GM12878 (cell line): Measurements from ENCODE around the gene SENP7. TPM values are rescaled to one million over a fixed set of nuclear protein-coding genes. Genes with fewer than 3 reads are reported as not detected.

Experiments used
- ATAC-seq: fragments of 200-7000 bp; cut with Tn5 transposase; 3 replicates; pipeline ENCODE4 v1.9.1; 2020; ENCODE audit warnings: mild to moderate bottlenecking, moderate library complexity
- BruUV-seq: library from RNA; stranded (reverse); fragments of 400-500 nt; replicated peaks from 2 replicates; lab custom pipeline; 2021; lab: Mats Ljungman, UMichigan
- CTCF ChIA-PET: fragments of 300-600 bp; sonication (Branson Sonifier 250); formaldehyde crosslinking; extraction: SDS; loops from one replicate; lab custom pipeline; 2021; ENCODE audit warnings: inconsistent platforms; lab: Yijun Ruan, JAX
- POLR2A ChIA-PET: fragments of 350-600 bp; formaldehyde crosslinking; extraction: SDS; loops from one replicate; lab custom pipeline; 2021; ENCODE audit warnings: inconsistent platforms; lab: Charles Lee
- RAD21 ChIA-PET: fragments of 300-600 bp; sonication (Branson Sonifier 250); formaldehyde crosslinking; loops from one replicate; lab custom pipeline; 2023; ENCODE audit warnings: antibody characterized with exemption; ENCODE audit not compliant: unreplicated experiment; lab: Charles Lee
- SMC1A ChIA-PET: fragments of 300-600 bp; sonication (Branson Sonifier 250); formaldehyde crosslinking; loops from one replicate; lab custom pipeline; 2023; ENCODE audit not compliant: unreplicated experiment, uncharacterized antibody; lab: Charles Lee
- DNase-seq: peaks from one replicate; pipeline ENCODE4 v3.0.0-alpha.2; 2011; ENCODE audit warnings: low read depth, low spot score
- FAIRE-seq: peaks from 3 replicates; lab custom pipeline; 2011; peaks lifted over from hg19 to GRCh38; lab: Jason Lieb, UNC
- H2AFZ ChIP-seq: 2 replicates; pipeline ENCODE4 v1.6.0; 2011; ENCODE audit warnings: low read depth, low read length, control low read depth; ENCODE audit not compliant: control insufficient read depth
- H3K27ac ChIP-seq: 2 replicates; pipeline ENCODE4 v1.5.1; 2011; ENCODE audit warnings: control low read depth; ENCODE audit not compliant: control insufficient read depth, insufficient read depth
- H3K27me3 ChIP-seq, 2 experiments: replicated peaks in 1 of 2; 2 replicates each; pipeline versions ENCODE4 v1.6.0 to v1.6.1; 2011; ENCODE audit warnings: low read length in 1 of 2; ENCODE audit not compliant: control insufficient read depth in 2 of 2, insufficient read depth in 2 of 2
- H3K36me3 ChIP-seq, 2 experiments: 2 replicates each; pipeline ENCODE4 v1.5.1; 2011; ENCODE audit warnings: low read length in 1 of 2; ENCODE audit not compliant: control insufficient read depth in 2 of 2, insufficient read depth in 2 of 2
- H3K4me1 ChIP-seq: 2 replicates; pipeline ENCODE4 v1.6.1; 2011; ENCODE audit warnings: mild to moderate bottlenecking, low read length, moderate library complexity, mixed read lengths; ENCODE audit not compliant: control insufficient read depth, insufficient read depth
- H3K4me2 ChIP-seq: 2 replicates; pipeline ENCODE4 v1.6.0; 2011; ENCODE audit warnings: control low read depth; ENCODE audit not compliant: control insufficient read depth, insufficient read depth
- H3K4me3 ChIP-seq: fragments of 200-600 bp; sonication (generic); 2 replicates; pipeline ENCODE4 v1.5.1; 2016
- H3K79me2 ChIP-seq: 2 replicates; pipeline ENCODE4 v1.6.0; 2011; ENCODE audit warnings: low read length; ENCODE audit not compliant: control insufficient read depth, insufficient read depth
- H3K9ac ChIP-seq: 2 replicates; pipeline ENCODE4 v1.8.0; 2011; ENCODE audit warnings: low read length, control low read depth, mixed read lengths; ENCODE audit not compliant: control insufficient read depth, insufficient read depth
- H3K9me3 ChIP-seq: replicated peaks from 3 replicates; pipeline ENCODE4 v1.5.1; 2011; ENCODE audit warnings: mild to moderate bottlenecking, low read length; ENCODE audit not compliant: control insufficient read depth, insufficient read depth
- H4K20me1 ChIP-seq: 2 replicates; pipeline ENCODE4 v1.6.0; 2011; ENCODE audit not compliant: control insufficient read depth, insufficient read depth
- ATF3 ChIP-seq: IDR thresholded peaks from 2 replicates; pipeline ENCODE4 v1.6.1; 2011; ENCODE audit warnings: low read depth, mild to moderate bottlenecking, low read length, moderate library complexity, borderline replicate concordance; ENCODE audit errors: extremely low read depth
- CEBPZ ChIP-seq: fragments of 150-350 bp; IDR thresholded peaks from 2 replicates; pipeline ENCODE4 v1.6.1; 2016; ENCODE audit warnings: low read depth, low read length
- CHD1 ChIP-seq: IDR thresholded peaks from 2 replicates; pipeline ENCODE4 v1.6.1; 2012; ENCODE audit warnings: low read depth, low read length, improper control_type of control experiment
- EP300 ChIP-seq, 2 experiments: fragments of 150-350 bp in 1 of 2; IDR thresholded peaks; 2 replicates each; pipeline ENCODE4 v1.6.1; 2011 to 2012; ENCODE audit warnings: low read depth in 2 of 2, low read length in 2 of 2, borderline replicate concordance in 1 of 2, improper control_type of control experiment in 1 of 2, inconsistent platforms in 1 of 2; ENCODE audit not compliant: control insufficient read depth in 1 of 2
- GABPA ChIP-seq: IDR thresholded peaks from 2 replicates; pipeline ENCODE4 v1.6.1; 2014; ENCODE audit warnings: antibody characterized with exemption, low read depth, mild to moderate bottlenecking, inconsistent platforms
- MLLT1 ChIP-seq: fragments of 450-650 bp; IDR thresholded peaks from 2 replicates; pipeline ENCODE4 v1.6.1; 2016; ENCODE audit warnings: mild to moderate bottlenecking
- MTA2 ChIP-seq: fragments of 450-650 bp; IDR thresholded peaks from 2 replicates; pipeline ENCODE4 v1.6.1; 2016; ENCODE audit warnings: low read depth, mild to moderate bottlenecking, moderate library complexity
- MYB ChIP-seq: fragments of 150-350 bp; IDR thresholded peaks from 2 replicates; pipeline ENCODE4 v1.6.1; 2014; ENCODE audit warnings: mild to moderate bottlenecking, low read depth, low read length, borderline replicate concordance
- NFIC ChIP-seq: IDR thresholded peaks from 2 replicates; pipeline ENCODE4 v1.6.1; 2012; ENCODE audit warnings: low read depth, mild to moderate bottlenecking, inconsistent platforms, low read length, moderate library complexity
- NFYB ChIP-seq: IDR thresholded peaks from 2 replicates; pipeline ENCODE4 v1.6.1; 2011; ENCODE audit warnings: low read depth, mild to moderate bottlenecking, low read length, improper control_type of control experiment, moderate library complexity; ENCODE audit not compliant: insufficient read depth
- PKNOX1 ChIP-seq: fragments of 450-650 bp; IDR thresholded peaks from 2 replicates; pipeline ENCODE4 v1.6.1; 2016; ENCODE audit warnings: mild to moderate bottlenecking
- POLR2A ChIP-seq: IDR thresholded peaks from 2 replicates; pipeline ENCODE4 v1.6.1; 2011; ENCODE audit warnings: low read depth, mild to moderate bottlenecking, low read length
- RAD51 ChIP-seq: fragments of 450-650 bp; IDR thresholded peaks from 2 replicates; pipeline ENCODE4 v1.6.1; 2016; ENCODE audit warnings: moderate library complexity, mild to moderate bottlenecking, inconsistent platforms
- RBBP5 ChIP-seq: fragments of 200-600 bp; sonication (generic); conservative IDR thresholded peaks from 2 replicates; pipeline ENCODE4 v1.6.1; 2016
- SMAD5 ChIP-seq: IDR thresholded peaks from 2 replicates; pipeline ENCODE4 v1.6.1; 2016; ENCODE audit warnings: antibody characterized with exemption, low read depth
- TARDBP ChIP-seq: IDR thresholded peaks from 2 replicates; pipeline ENCODE4 v1.6.1; 2016; ENCODE audit warnings: borderline replicate concordance
- TCF3 ChIP-seq: IDR thresholded peaks from 2 replicates; pipeline ENCODE4 v1.6.1; 2012; ENCODE audit warnings: low read depth, mild to moderate bottlenecking, low read length, borderline replicate concordance; ENCODE audit not compliant: insufficient read depth
- ZSCAN29 ChIP-seq: fragments of 450-650 bp; IDR thresholded peaks from 2 replicates; pipeline ENCODE4 v1.6.1; 2017; ENCODE audit warnings: mild to moderate bottlenecking, moderate library complexity
- WGBS: methylation state at CpG from one replicate; pipeline ENCODE4 v1.1.6; 2016; ENCODE audit warnings: low lambda C conversion rate; ENCODE audit not compliant: insufficient replicate concordance, insufficient coverage; ENCODE audit errors: missing lambda C conversion rate; 5-methylcytosine and 5-hydroxymethylcytosine counted together
- in situ Hi-C: fragments of 300-500 bp; cut with MboI; formaldehyde crosslinking; loops from 9 replicates; pipeline ENCODE4 v1.14.3; 2018; ENCODE audit warnings: mixed read lengths
- intact Hi-C: fragments of 100-400 bp; cut with micrococcal nuclease; formaldehyde crosslinking; loops from one replicate; pipeline ENCODE4 v1.14.2; 2022; ENCODE audit not compliant: unreplicated experiment
- polyA plus RNA-seq, 11 experiments: library from polyadenylated mRNA; depleted of rRNA in 4 of 11; unstranded in 6 of 11; stranded (reverse) in 5 of 11; fragments of >200 nt; fragmentation: Nextera tagmentation in 4 of 11; fragmentation: Illumina TruSeq in 1 of 11; extraction: Ambion mirVana in 4 of 11; extraction: Trizol in 1 of 11; gene quantifications; 1 replicate in 1 of 11; 2 replicates in 10 of 11; pipeline versions ENCODE4 v1.2.1 to v1.2.3, GENCODE V29; 2011 to 2016; ENCODE audit warnings: inconsistent platforms in 2 of 11, missing spikeins in 2 of 11, low read depth in 1 of 11
- total RNA-seq, 4 experiments: library from RNA; depleted of rRNA in 3 of 4; stranded (reverse); fragments of >200 nt in 3 of 4; fragmentation: Illumina TruSeq in 1 of 4; extraction: Trizol in 1 of 4; gene quantifications; 2 replicates each; pipeline versions ENCODE4 v1.2.1 to v1.2.3, GENCODE V29; 2013 to 2021

The SENP7 gene
- total and polyA plus RNA-seq, 10 of the 15 experiments (the other 5 are each of a cell fraction or from before 2014, with no cell fraction given) = 2.6 to 14.7 (median 8.3) TPM

GRCh38 chr3:101391413-101391950 lies 121.5 kb downstream of the SENP7 start:
- no peak overlapping the region for H3K9ac ChIP-seq
- no peak overlapping the region for H3K27ac ChIP-seq
- H2AFZ ChIP-seq = no peak overlapping the region
- intact Hi-C loops = no loop called here
- no peaks in the 10 kb centered on the region for H3K79me2 ChIP-seq
- no peak for FAIRE-seq
- SMC1A ChIA-PET = no interaction called here
- DNase-seq = no peak
- no peaks in the 10 kb centered on the region for H3K27me3 ChIP-seq
- no peak overlapping the region for H3K4me2 ChIP-seq
- peaks cover 4% of the 10 kb centered on the region; the same call in 2 of the 3 replicates for H3K9me3 ChIP-seq
- RAD21 ChIA-PET = no interaction called here
- no peak for ATAC-seq
- BruUV-seq = no TSS peak
- H4K20me1 ChIP-seq = no peaks in the 10 kb centered on the region
- H3K36me3 ChIP-seq = no peaks in the 10 kb centered on the region
- WGBS = 71% methylated on average over 1 of the region's 1 CpG
- CTCF ChIA-PET = no interaction called here
- POLR2A ChIA-PET = no interaction called here
- in situ Hi-C loops = no loop called here
- no peaks in the 10 kb centered on the region for H3K4me1 ChIP-seq
- H3K4me3 ChIP-seq = no peak overlapping the region
- TF ChIP-seq EP300 (IDR thresholded peaks at IDR 0.05; ENCODE audit: borderline replicate concordance in 1 of 2, control insufficient read depth in 1 of 2, low read depth in 2 of 2, low read length in 2 of 2) = no peak
- TF ChIP-seq MYB = no peak
- no peak for TF ChIP-seq RBBP5
- TF ChIP-seq MTA2 = no peak
- TF ChIP-seq GABPA = no peak
- TF ChIP-seq NFIC = no peak
- TF ChIP-seq TARDBP = no peak
- TF ChIP-seq CEBPZ = no peak
- TF ChIP-seq SMAD5 = no peak
- no peak for TF ChIP-seq MLLT1
- no peak for TF ChIP-seq POLR2A
- no peak for TF ChIP-seq ZSCAN29
- no peak for TF ChIP-seq NFYB
- no peak for TF ChIP-seq TCF3
- TF ChIP-seq RAD51 = no peak
- TF ChIP-seq CHD1 = no peak
- no peak for TF ChIP-seq PKNOX1
- TF ChIP-seq ATF3 = no peak
